HK-2 (cell line): Measurements from ENCODE around the gene RDH14.

Experiments used
- DNase-seq: peaks from one replicate; pipeline ENCODE4 v3.0.0-alpha.2; 2018; ENCODE audit not compliant: unreplicated experiment

Gene RDH14

GRCh38 chr2:18566145-18566769 is 5.8 kb upstream of the RDH14 start:
- DNase-seq: no peak

- DNase-seq: no peak
Measured at GRCh38 chr2:18560797-18561085, 288 bp upstream of the RDH14 start.

GRCh38 chr2:18559531-18560030 is 872 bp downstream of the RDH14 start:
- no peak for DNase-seq

DNA sequence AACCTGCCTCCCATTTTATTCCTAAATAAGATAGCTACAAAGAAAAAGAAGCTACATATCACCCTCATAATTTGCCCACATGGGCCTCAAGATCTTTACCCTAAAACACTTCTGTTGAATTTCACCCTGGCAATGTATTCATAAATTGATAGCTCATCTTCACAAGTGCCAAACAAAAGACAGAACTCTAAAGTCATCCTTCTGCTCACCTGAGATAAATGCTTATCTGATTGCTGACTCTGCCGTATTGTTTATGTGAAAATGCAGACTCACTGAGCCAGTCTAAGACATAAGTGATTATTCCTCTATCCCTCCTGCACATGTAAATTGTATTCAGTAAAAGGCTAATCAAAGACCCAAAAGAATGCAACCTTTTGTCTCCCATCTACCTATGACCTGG is 2.0 kb downstream of the RDH14 start:
- no peak for DNase-seq

DNA sequence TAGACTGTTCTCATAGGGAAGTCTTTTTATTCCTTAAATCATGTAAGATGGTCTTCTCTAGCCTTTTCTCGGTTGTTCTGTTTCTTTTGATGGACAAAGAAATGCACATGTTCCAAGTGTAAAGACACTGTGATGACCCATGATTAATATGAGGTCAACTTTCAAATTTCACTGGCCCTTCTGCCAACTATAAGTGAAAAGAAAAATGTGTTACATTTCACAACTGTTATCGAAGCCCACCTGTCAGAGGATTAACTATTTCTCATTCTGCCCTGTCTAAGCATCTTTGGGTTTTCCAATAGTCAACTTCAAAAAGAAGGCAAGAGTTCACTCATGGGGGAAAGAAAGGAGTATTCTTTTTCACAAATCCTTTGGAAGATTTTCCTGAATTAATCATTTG is 3.3 kb downstream of the RDH14 start:
- DNase-seq: no peak

DNA sequence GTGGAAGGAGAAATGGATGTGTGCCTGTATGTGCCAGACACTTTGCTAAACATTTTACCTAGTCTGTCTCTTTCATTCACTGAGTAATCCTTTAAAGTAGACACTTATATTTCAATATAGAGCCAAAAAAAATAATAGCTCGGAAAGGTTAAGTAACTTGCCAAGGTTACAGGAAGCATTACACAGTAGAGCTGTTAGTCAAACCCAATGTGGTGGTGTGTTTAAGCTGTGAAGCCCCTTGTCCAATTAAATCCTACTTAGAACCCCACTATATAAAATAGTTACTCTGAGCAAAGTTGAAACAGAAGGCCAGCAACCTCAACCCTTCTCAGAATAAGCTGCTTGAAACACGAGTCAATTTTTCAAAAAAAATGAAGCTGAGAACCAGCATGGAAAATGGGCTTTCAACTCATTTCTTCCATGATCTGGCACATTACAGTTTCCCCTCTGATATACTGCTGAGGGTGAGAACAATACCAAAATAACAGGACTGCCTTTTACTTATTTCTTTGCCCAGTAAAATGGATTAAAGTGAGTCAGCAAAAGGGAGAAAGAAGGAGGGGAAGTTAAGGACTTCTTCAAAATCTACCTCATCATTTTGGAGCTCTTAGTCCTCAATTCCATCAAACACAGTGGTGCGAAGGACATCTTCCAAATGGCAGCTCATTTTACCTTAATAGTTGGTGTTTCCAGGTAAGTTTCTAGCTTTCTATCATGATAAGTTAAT is 7.9 kb downstream of the RDH14 start:
- no peak for DNase-seq

GRCh38 chr2:18551623-18552022 is 8.8 kb downstream of the RDH14 start:
- no peak for DNase-seq

GRCh38 chr2:18551169-18551568 is 9.3 kb downstream of the RDH14 start:
- no peak for DNase-seq

DNA sequence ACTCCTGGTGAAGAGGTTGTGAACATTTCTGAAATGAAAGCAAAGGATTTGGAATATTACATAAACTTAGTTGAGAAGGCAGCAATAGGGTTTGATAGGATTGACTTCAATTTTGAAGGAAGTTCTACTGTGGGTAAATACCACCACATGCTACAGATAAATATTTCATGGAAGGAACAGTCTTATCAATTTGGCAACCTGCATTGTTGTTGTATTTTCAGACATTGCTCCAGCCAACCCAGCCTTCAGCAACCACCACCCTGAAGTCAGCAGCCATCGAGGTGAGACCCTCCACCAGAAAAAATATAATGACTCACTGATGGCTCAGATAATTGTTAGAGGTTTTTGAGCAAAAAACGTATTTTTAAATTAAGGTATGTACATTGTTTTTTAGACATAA is 10.0 kb downstream of the RDH14 start:
- no peak for DNase-seq

GRCh38 chr2:18549083-18549482 is 11.4 kb downstream of the RDH14 start:
- DNase-seq: no peak

DNA sequence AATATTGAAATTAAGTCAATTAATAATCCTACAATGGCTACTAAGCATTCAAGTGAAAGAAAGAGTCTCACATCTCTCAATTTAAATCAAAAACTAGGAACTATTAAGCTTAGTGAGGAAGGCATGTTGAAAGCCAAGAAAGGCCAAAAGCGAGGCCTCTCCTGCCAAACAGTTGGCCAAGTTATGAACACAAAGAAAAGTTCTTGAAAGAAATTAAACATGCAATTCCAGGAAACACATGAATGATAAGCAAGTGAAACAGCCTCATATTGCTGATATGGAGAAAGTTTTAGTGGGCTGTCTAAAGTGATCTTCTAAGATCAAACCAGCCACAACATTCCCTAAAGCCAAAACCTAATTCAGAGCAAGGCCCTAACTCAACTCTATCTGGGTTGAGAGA is 11.8 kb downstream of the RDH14 start:
- DNase-seq: no peak

GRCh38 chr2:18546567-18546966 is 13.9 kb downstream of the RDH14 start:
- DNase-seq: no peak

DNA sequence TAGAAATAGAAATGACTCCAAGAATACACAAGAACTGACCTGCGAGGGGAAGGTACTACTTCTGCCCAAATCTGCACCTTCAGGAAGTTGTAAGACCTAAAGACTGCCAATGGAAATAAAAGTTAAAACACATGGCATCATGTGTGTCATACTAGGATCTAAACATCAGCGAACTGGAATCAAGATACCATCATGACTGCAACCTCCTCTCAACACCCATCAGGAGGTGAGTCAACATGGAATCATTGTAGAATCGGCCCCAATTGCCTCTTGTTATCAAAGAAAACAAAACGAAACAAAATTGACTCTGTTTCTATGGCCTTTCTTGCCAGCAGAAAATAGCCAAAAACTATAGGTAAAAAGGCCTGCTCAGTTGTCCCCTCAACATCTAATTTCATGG is 15.1 kb downstream of the RDH14 start:
- no peak for DNase-seq

GRCh38 chr2:18544171-18544570 is 16.3 kb downstream of the RDH14 start:
- no peak for DNase-seq

DNA sequence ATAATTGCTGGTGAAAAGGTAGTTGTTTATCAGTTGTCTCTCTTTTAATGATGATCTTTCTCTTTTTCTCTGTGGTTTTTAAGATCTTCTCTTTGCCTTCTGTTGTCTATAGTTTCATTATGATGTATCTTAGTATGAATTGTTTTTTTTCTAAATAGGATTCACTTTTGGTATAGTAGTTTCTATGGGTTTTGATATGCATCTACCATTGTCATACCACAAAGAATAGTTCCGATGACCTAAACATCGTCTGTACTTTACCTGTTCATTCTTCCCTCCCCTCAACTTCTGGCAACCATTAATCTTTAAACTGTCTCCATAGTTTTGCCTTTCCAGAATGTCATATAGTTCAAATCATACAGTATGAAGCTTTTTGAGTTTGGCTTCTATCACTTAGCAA is 19.6 kb downstream of the RDH14 start:
- no peak for DNase-seq

- no peak for DNase-seq
Measured at GRCh38 chr2:18536697-18537096, 23.8 kb downstream of the RDH14 start.

GRCh38 chr2:18536100-18536499 is 24.4 kb downstream of the RDH14 start:
- DNase-seq: no peak

GRCh38 chr2:18531194-18531593 is 29.3 kb downstream of the RDH14 start:
- DNase-seq: no peak

DNA sequence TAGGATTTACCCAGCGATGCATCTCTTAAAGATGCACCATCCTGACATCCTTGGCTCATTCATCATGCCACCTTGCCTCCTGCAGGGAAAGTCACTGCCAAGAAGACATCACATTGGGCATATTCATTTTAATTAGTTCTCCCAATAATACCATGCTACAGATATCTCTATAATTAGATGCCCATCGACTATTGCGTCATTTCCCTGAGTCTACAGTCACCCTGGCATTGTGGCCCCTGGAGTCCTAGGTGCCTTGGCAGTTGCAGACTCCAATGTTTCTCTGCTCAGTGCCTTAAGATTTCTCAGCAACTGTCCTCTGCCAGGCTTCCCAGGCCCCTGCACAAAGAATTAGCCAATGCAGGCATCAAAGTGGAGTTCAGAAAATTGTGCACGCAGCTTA is 32.6 kb downstream of the RDH14 start:
- DNase-seq: no peak

- no peak for DNase-seq
Measured at GRCh38 chr2:18527326-18527725, 33.1 kb downstream of the RDH14 start.

DNA sequence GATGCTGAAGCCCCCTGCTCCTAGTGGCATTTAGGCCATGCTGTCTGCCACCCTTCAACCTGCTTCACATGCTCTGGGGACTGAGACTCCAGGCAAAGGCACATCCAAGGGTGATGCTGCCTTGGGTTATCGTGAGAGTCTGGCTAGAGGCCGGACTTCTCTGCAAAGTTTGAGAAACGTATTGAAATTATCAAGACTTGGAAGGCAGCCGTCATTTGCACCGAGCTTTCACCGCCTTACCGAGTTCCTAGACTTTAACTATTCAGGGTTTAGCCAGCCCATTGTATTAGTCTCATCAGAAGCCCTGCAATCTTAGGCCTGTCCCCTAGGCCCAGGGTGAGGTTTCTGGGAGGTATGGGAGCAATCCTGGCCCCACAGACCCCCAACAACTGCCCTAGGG is 34.0 kb downstream of the RDH14 start:
- DNase-seq: no peak

GRCh38 chr2:18525852-18526251 is 34.6 kb downstream of the RDH14 start:
- DNase-seq: no peak

- no peak for DNase-seq
Measured at GRCh38 chr2:18525236-18525635, 35.2 kb downstream of the RDH14 start.
